Testis (tissue), 3 donors: ENCODE measurements around the gene CES5A. TPM values are rescaled to one million over a fixed set of nuclear protein-coding genes. Genes with fewer than 3 reads are reported as not detected.
"Not testable (repeated sequence)": the region's sequence is repeated elsewhere in the genome, so short reads cannot be mapped to it uniquely, and the experiment has no call there.

Experiments used
- DNase-seq: peaks from one replicate; pipeline ENCODE4 v3.0.0-alpha.2; 2019
- H3K27ac ChIP-seq, 2 donors: fragments of 200-600 bp; sonication (generic); one replicate each; pipeline ENCODE4 v1.5.1; 2019
- H3K27me3 ChIP-seq: fragments of 200-600 bp; sonication (generic); one replicate; pipeline ENCODE4 v1.5.1; 2019
- H3K36me3 ChIP-seq: fragments of 200-600 bp; sonication (generic); one replicate; pipeline ENCODE4 v1.5.1; 2017; ENCODE audit warnings: low read depth; ENCODE audit errors: missing control alignments
- H3K4me1 ChIP-seq: fragments of 200-600 bp; sonication (generic); one replicate; pipeline ENCODE4 v1.5.1; 2019
- H3K4me3 ChIP-seq, 2 donors: fragments of 200-600 bp; sonication (generic); one replicate each; pipeline ENCODE4 v1.5.1; 2017 to 2019
- H3K9me3 ChIP-seq: fragments of 200-600 bp; sonication (generic); one replicate; pipeline ENCODE4 v1.5.1; 2017
- CTCF ChIP-seq, 3 experiments: fragments of 450-650 bp in 2 of 3; fragments of 200-600 bp in 1 of 3; sonication (generic) in 1 of 3; IDR thresholded peaks; one replicate each; pipeline ENCODE4 v1.5.1; 2016 to 2019; ENCODE audit warnings: antibody characterized with exemption in 3 of 3, mild to moderate bottlenecking in 2 of 3, moderate library complexity in 1 of 3
- POLR2A ChIP-seq: fragments of 450-650 bp; IDR thresholded peaks from one replicate; pipeline ENCODE4 v1.6.1; 2017; ENCODE audit warnings: antibody characterized with exemption, mild to moderate bottlenecking, moderate library complexity
- WGBS, 2 donors: methylation state at CpG; one replicate each; pipeline ENCODE4 v1.1.5; 2018; 5-methylcytosine and 5-hydroxymethylcytosine counted together
- intact Hi-C: fragments of 100-400 bp; cut with DNase I; formaldehyde crosslinking; loops from one replicate; pipeline ENCODE4 v1.15.1; 2023; ENCODE audit warnings: low total_unique reads
- polyA plus RNA-seq: library from polyadenylated mRNA; stranded (reverse); fragments of 350-450 nt; fragmentation: Illumina TruSeq; extraction: RNeasy Lipid Tissue Mini Kit (QIAGEN cat#74804); gene quantifications from one replicate; pipeline ENCODE4 v1.2.3, GENCODE V29; 2014; ENCODE audit warnings: low read depth, low replicate concordance; ENCODE audit not compliant: insufficient read depth
- total RNA-seq, 2 donors: library from RNA; depleted of rRNA; stranded (reverse); fragments of >200 nt; gene quantifications; one replicate each; pipeline ENCODE4 v1.2.3, GENCODE V29; 2016

Gene CES5A
- total and polyA plus RNA-seq, 3 donors from 2014 or later = 0.83 to 1.5 TPM; not detected in 1

- no peak overlapping the region for H3K27ac ChIP-seq
- 40 to 60% methylated on average over 6 of the region's 6 CpGs for WGBS, 2 donors
- TF ChIP-seq CTCF (IDR thresholded peaks at IDR 0.05) = no peak
These were observed 39.2 kb upstream of the CES5A start for GRCh38 chr16:55914383-55914782.

GRCh38 chr16:55913716-55914115 is 38.5 kb upstream of the CES5A start:
- Histone ChIP-seq H3K27ac (no peak overlapping the region), H3K9me3 (no peaks in the 10 kb centered on the region), H3K4me3 (no peak overlapping the region), H3K4me1 (no peaks in the 10 kb centered on the region), H3K36me3 (no peaks in the 10 kb centered on the region), H3K27me3 (no peaks in the 10 kb centered on the region)
- 66 to 69% methylated on average over 2 of the region's 2 CpGs for WGBS, 2 donors
- intact Hi-C loops = no loop called here
- TF ChIP-seq CTCF (IDR thresholded peaks at IDR 0.05) (no peak), POLR2A (no peak)
- no peak for DNase-seq

More at GRCh38 chr16:55914383-55914782, 39.2 kb upstream of the CES5A start:
- Histone ChIP-seq H3K36me3 (no peaks in the 10 kb centered on the region), H3K27me3 (no peaks in the 10 kb centered on the region), H3K4me3 (no peak overlapping the region), H3K9me3 (no peaks in the 10 kb centered on the region), H3K4me1 (no peaks in the 10 kb centered on the region)
- no peak for DNase-seq
- intact Hi-C loops = no loop called here

GRCh38 chr16:55913121-55913520 is 37.9 kb upstream of the CES5A start:
- H3K4me1 ChIP-seq, H3K36me3 ChIP-seq, intact Hi-C loops, DNase-seq, H3K4me3 ChIP-seq, H3K27ac ChIP-seq, H3K9me3 ChIP-seq, H3K27me3 ChIP-seq: not testable (repeated sequence)
- 90 to 98% methylated on average over 2 of the region's 2 CpGs for WGBS, 2 donors

- no peak for DNase-seq
- no peak overlapping the region for H3K4me3 ChIP-seq
- WGBS, 2 donors = 79 to 88% methylated on average over 9 of the region's 9 CpGs
These were observed 36.8 kb upstream of the CES5A start for GRCh38 chr16:55912022-55912421.

GRCh38 chr16:55911616-55912015 is 36.4 kb upstream of the CES5A start:
- no peaks in the 10 kb centered on the region for H3K4me1 ChIP-seq
- no peak for DNase-seq
- no peaks in the 10 kb centered on the region for H3K9me3 ChIP-seq
- H3K36me3 ChIP-seq = no peaks in the 10 kb centered on the region
- TF ChIP-seq CTCF (IDR thresholded peaks at IDR 0.05) (no peak), POLR2A (no peak)
- no peak overlapping the region for H3K4me3 ChIP-seq
- 84 to 87% methylated on average over 2 of the region's 2 CpGs for WGBS, 2 donors
- H3K27me3 ChIP-seq = no peaks in the 10 kb centered on the region
- intact Hi-C loops = no loop called here
- H3K27ac ChIP-seq = no peak overlapping the region

More at GRCh38 chr16:55912022-55912421, 36.8 kb upstream of the CES5A start:
- Histone ChIP-seq H3K27me3 (no peaks in the 10 kb centered on the region), H3K9me3 (no peaks in the 10 kb centered on the region), H3K27ac (no peak overlapping the region), H3K36me3 (no peaks in the 10 kb centered on the region), H3K4me1 (no peaks in the 10 kb centered on the region)
- TF ChIP-seq CTCF (IDR thresholded peaks at IDR 0.05) (no peak), POLR2A (no peak)
- intact Hi-C loops = no loop called here
